Loucy (cell line): ENCODE results near the gene PKN1.
A peak's percentile ranks its signal among the peaks of the same experiment; 100 is the strongest.

Source experiments
- H2AFZ ChIP-seq: fragments of 200-600 bp; sonication (generic); 2 replicates; pipeline ENCODE4 v1.6.0; 2016; ENCODE audit warnings: antibody characterized with exemption, mild to moderate bottlenecking, low read length, moderate library complexity
- H3F3A ChIP-seq: fragments of 200-600 bp; 2 replicates; pipeline ENCODE4 v1.6.0; 2016; ENCODE audit warnings: antibody characterized with exemption, low read depth, mild to moderate bottlenecking
- H3K27me3 ChIP-seq: fragments of 200-600 bp; sonication (generic); 2 replicates; pipeline ENCODE4 v1.6.1; 2014; ENCODE audit warnings: low read length, mild to moderate bottlenecking; ENCODE audit not compliant: insufficient read depth, poor library complexity, severe bottlenecking
- H3K36me3 ChIP-seq: fragments of 200-600 bp; sonication (generic); 2 replicates; pipeline ENCODE4 v1.6.1; 2016; ENCODE audit warnings: low read length; ENCODE audit not compliant: insufficient read depth
- H3K4me1 ChIP-seq: fragments of 200-600 bp; sonication (generic); 2 replicates; pipeline ENCODE4 v1.5.1; 2014; ENCODE audit warnings: low read length, mild to moderate bottlenecking; ENCODE audit not compliant: insufficient read depth, poor library complexity, severe bottlenecking
- H3K4me2 ChIP-seq: fragments of 200-600 bp; sonication (generic); 2 replicates; pipeline ENCODE4 v1.6.0; 2014; ENCODE audit warnings: antibody characterized with exemption, low read length, low read depth, mild to moderate bottlenecking; ENCODE audit not compliant: poor library complexity, severe bottlenecking
- H3K4me3 ChIP-seq: fragments of 200-600 bp; sonication (generic); 2 replicates; pipeline ENCODE4 v1.5.1; 2014; ENCODE audit warnings: low read length, mild to moderate bottlenecking, mixed read lengths; ENCODE audit not compliant: poor library complexity, severe bottlenecking
- H3K79me2 ChIP-seq: fragments of 200-600 bp; sonication (generic); 2 replicates; pipeline ENCODE4 v1.6.1; 2014; ENCODE audit warnings: low read length; ENCODE audit not compliant: insufficient read depth
- H3K9ac ChIP-seq: fragments of 200-600 bp; sonication (generic); 2 replicates; pipeline ENCODE4 v1.6.0; 2014; ENCODE audit warnings: mild to moderate bottlenecking, low read depth, low read length, moderate library complexity; ENCODE audit not compliant: poor library complexity, severe bottlenecking
- H3K9me2 ChIP-seq: fragments of 200-600 bp; sonication (generic); replicated peaks from 2 replicates; pipeline ENCODE4 v1.6.1; 2016; ENCODE audit warnings: low read depth, low read length, mixed read lengths
- H3K9me3 ChIP-seq: fragments of 200-600 bp; sonication (generic); 2 replicates; pipeline ENCODE4 v1.6.1; 2014; ENCODE audit warnings: mild to moderate bottlenecking, antibody characterized with exemption, low read length, low read depth; ENCODE audit not compliant: insufficient read depth
- H4K20me1 ChIP-seq: fragments of 200-600 bp; sonication (generic); 2 replicates; pipeline ENCODE4 v1.6.0; 2014; ENCODE audit warnings: antibody characterized with exemption, low read length, mild to moderate bottlenecking; ENCODE audit not compliant: insufficient read depth, poor library complexity, severe bottlenecking
- EZH2phosphoT487 ChIP-seq: fragments of 200-600 bp; IDR thresholded peaks from 2 replicates; pipeline ENCODE4 v1.6.1; 2018; ENCODE audit warnings: antibody characterized with exemption, mild to moderate bottlenecking, moderate library complexity, borderline replicate concordance
- TF ChIP-seq, protein P1 (sequence below): fragments of 200-600 bp; sonication (generic); conservative IDR thresholded peaks from 2 replicates; pipeline ENCODE4 v1.5.1; 2014; ENCODE audit warnings: mild to moderate bottlenecking, antibody characterized with exemption, low read length

The PKN1 gene

DNA sequence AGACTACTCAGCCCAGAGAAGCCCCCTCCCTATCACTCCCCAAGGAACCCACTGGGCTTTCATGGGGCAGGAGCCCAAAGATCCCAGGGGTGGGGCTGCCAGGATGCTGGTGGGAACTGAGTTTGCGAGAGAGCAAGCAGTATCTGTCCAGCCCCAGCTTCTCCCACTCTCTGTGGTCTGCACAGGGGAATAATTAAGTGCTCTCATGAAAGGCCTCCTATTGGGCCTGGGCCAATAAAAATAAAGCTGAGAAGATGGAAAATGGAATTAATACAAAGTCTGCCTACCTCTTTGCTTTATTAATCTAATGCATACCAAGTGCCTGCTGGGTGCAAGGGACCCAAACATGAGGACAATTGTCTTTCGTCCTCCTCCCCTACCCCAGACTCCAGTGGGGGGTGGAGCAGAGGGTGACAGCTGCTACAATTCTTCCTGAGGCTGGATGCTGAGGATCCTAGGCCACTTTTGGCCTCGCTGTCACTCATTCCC lies 19.4 kb upstream of the PKN1 start:
- H3K36me3 ChIP-seq = peaks cover 64% of the 10 kb centered on the region; the same call in 1 of the 2 replicates
- no peak for TF ChIP-seq EZH2phosphoT487
- TF ChIP-seq, protein P1, sequence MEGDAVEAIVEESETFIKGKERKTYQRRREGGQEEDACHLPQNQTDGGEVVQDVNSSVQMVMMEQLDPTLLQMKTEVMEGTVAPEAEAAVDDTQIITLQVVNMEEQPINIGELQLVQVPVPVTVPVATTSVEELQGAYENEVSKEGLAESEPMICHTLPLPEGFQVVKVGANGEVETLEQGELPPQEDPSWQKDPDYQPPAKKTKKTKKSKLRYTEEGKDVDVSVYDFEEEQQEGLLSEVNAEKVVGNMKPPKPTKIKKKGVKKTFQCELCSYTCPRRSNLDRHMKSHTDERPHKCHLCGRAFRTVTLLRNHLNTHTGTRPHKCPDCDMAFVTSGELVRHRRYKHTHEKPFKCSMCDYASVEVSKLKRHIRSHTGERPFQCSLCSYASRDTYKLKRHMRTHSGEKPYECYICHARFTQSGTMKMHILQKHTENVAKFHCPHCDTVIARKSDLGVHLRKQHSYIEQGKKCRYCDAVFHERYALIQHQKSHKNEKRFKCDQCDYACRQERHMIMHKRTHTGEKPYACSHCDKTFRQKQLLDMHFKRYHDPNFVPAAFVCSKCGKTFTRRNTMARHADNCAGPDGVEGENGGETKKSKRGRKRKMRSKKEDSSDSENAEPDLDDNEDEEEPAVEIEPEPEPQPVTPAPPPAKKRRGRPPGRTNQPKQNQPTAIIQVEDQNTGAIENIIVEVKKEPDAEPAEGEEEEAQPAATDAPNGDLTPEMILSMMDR = no peak
- H3K9ac ChIP-seq = no peak overlapping the region
- no peak overlapping the region for H3K4me3 ChIP-seq
- H3K4me2 ChIP-seq = peak overlapping the region; percentile 52
- H4K20me1 ChIP-seq = peaks cover 96% of the 10 kb centered on the region
- H2AFZ ChIP-seq = no peak overlapping the region
- H3K4me1 ChIP-seq = peaks cover 28% of the 10 kb centered on the region
- peaks cover 86% of the 10 kb centered on the region for H3K79me2 ChIP-seq
- no peaks in the 10 kb centered on the region for H3F3A ChIP-seq
- no peaks in the 10 kb centered on the region for H3K9me3 ChIP-seq
- peaks cover 5% of the 10 kb centered on the region for H3K27me3 ChIP-seq
- H3K9me2 ChIP-seq = no peaks in the 10 kb centered on the region

DNA sequence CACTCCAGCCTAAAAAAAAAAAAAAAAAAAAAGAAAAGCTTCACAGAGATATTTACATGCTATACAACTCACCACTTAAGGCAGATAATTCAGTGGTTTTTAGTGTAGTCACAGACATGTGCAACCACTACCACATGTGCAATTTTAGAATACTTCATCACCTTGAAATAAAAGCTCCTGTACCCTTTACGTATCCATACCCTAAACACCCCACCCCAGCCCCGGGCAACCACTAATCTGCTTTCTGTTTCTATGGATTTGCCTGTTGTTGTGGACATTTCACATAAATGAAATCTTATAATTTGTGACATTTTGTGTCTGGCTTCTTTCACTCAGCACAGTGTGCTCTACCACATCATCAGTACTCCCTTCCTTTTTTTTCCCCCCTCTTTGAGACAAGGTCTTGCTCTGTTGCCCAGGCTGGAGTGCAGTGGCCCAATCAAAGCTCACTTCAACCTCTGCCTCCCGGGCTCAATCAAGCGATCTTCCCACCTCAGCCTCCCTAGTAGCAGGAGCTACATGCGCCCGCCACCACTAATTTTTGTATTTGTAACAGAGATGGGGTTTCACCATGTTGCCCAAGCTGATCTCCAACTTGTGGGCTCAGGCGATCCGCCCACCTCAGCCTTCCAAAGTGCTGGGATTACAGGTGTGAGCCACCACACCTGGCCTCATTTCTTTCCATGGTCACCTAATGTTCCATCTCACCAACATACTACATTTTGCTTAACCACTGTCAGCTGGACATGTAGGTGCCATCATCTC lies 18.0 kb upstream of the PKN1 start:
- H3K9ac ChIP-seq = no peak overlapping the region
- H3F3A ChIP-seq = no peaks in the 10 kb centered on the region
- H2AFZ ChIP-seq = no peak overlapping the region
- H3K79me2 ChIP-seq = peaks cover 94% of the 10 kb centered on the region
- H3K4me1 ChIP-seq = peaks cover 35% of the 10 kb centered on the region
- TF ChIP-seq, protein P1 = no peak
- no peak for TF ChIP-seq EZH2phosphoT487
- H3K9me2 ChIP-seq = no peaks in the 10 kb centered on the region
- peaks cover 84% of the 10 kb centered on the region for H4K20me1 ChIP-seq
- peaks cover 6% of the 10 kb centered on the region for H3K27me3 ChIP-seq
- H3K36me3 ChIP-seq = peaks cover 50% of the 10 kb centered on the region; the same call in 1 of the 2 replicates
- H3K4me2 ChIP-seq = peak overlapping the region; percentile 94
- no peaks in the 10 kb centered on the region for H3K9me3 ChIP-seq
- H3K4me3 ChIP-seq = peak overlapping the region; percentile 95

DNA sequence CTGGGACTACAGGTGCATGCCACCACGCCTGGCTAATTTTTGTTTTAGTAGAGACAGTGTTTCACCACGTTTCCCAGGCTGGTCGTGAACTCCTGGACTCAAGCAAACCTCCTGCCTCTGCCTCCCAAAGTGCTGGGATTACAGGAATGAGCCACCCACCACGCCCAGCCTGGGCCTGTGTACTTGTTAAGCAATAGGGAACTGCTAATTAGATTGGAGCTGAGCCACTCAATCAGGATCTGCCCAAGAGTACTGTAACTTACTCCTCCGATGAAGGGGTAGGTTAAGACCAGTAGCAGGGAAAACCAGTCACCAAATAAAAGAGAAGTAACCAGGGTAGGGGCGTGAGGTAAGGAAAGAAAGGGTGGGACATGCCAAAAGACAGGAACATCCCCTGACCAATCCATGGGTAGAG lies 16.3 kb upstream of the PKN1 start:
- Histone ChIP-seq H3K4me1 (peaks cover 37% of the 10 kb centered on the region), H3K4me3 (peak overlapping the region; percentile 95), H3K79me2 (peaks cover 81% of the 10 kb centered on the region), H3K27me3 (peaks cover 6% of the 10 kb centered on the region), H3K9me2 (no peaks in the 10 kb centered on the region), H3K9ac (peak overlapping the region; percentile 98), H3K9me3 (no peaks in the 10 kb centered on the region), H2AFZ (no peak overlapping the region), H4K20me1 (peaks cover 67% of the 10 kb centered on the region), H3F3A (no peaks in the 10 kb centered on the region), H3K4me2 (peak overlapping the region; percentile 94), H3K36me3 (peaks cover 33% of the 10 kb centered on the region; the same call in 1 of the 2 replicates)
- no peak for TF ChIP-seq EZH2phosphoT487
- TF ChIP-seq, protein P1 = no peak
